Gastroesophageal sphincter (tissue), 4 donors: Measurements from ENCODE around the gene NEURL1. TPM values are rescaled to one million over a fixed set of nuclear protein-coding genes. Genes with fewer than 3 reads are reported as not detected.

Experiments
- ATAC-seq: fragments of 150-250 bp; one replicate; pipeline ENCODE4 v1.9.1; 2016; ENCODE audit warnings: mild to moderate bottlenecking, moderate library complexity
- H3K27ac ChIP-seq, 4 donors: fragments of 200-600 bp; sonication (generic) in 3 of 4; 1 replicate in 3 of 4; 2 replicates in 1 of 4; pipeline ENCODE4 v1.5.1; 2016 to 2019
- H3K27me3 ChIP-seq: fragments of 200-600 bp; sonication (generic); one replicate; pipeline ENCODE4 v1.5.1; 2019
- H3K36me3 ChIP-seq, 2 donors: fragments of 200-600 bp; sonication (generic); one replicate each; pipeline ENCODE4 v1.5.1; 2019; ENCODE audit warnings: control low read depth in 1 of 2
- H3K4me1 ChIP-seq, 3 donors: fragments of 200-600 bp; sonication (generic); 1 replicate in 2 of 3; 2 replicates in 1 of 3; pipeline ENCODE4 v1.5.1; 2016 to 2019; ENCODE audit warnings: control low read depth in 2 of 3
- H3K4me3 ChIP-seq, 2 donors: fragments of 200-600 bp; sonication (generic); one replicate each; pipeline ENCODE4 v1.5.1; 2019; ENCODE audit warnings: mild to moderate bottlenecking in 1 of 2, moderate library complexity in 1 of 2
- H3K9me3 ChIP-seq, 3 donors: fragments of 200-600 bp; sonication (generic); one replicate each; pipeline ENCODE4 v1.5.1; 2017 to 2019; ENCODE audit warnings: control low read depth in 2 of 3
- EP300 ChIP-seq: sonication (generic); formaldehyde crosslinking; IDR thresholded peaks from one replicate; pipeline ENCODE4 v1.6.1; 2017; ENCODE audit warnings: antibody characterized with exemption, mild to moderate bottlenecking
- POLR2A ChIP-seq, 2 donors: fragments of 450-650 bp; IDR thresholded peaks; one replicate each; pipeline ENCODE4 v1.6.1; 2017; ENCODE audit warnings: antibody characterized with exemption in 2 of 2, mild to moderate bottlenecking in 2 of 2, moderate library complexity in 1 of 2
- POLR2AphosphoS5 ChIP-seq: sonication (generic); formaldehyde crosslinking; IDR thresholded peaks from one replicate; pipeline ENCODE4 v1.6.1; 2017; ENCODE audit warnings: antibody characterized with exemption
- WGBS, 2 donors: methylation state at CpG; one replicate each; pipeline ENCODE4 v1.1.5; 2018; ENCODE audit warnings: low coverage in 1 of 2; 5-methylcytosine and 5-hydroxymethylcytosine counted together
- total RNA-seq, 4 donors: library from RNA; depleted of rRNA; stranded (reverse); fragments of >200 nt; gene quantifications; one replicate each; pipeline ENCODE4 v1.1.0, GENCODE V29; 2016
- TF ChIP-seq, protein P1 (sequence below), 4 experiments: fragments of 200-600 bp in 2 of 4; fragments of 450-650 bp in 2 of 4; sonication (generic) in 1 of 4; IDR thresholded peaks; one replicate each; pipeline ENCODE4 v1.5.1; 2017 to 2019; ENCODE audit warnings: antibody characterized with exemption in 4 of 4, mild to moderate bottlenecking in 2 of 4, moderate library complexity in 2 of 4

NEURL1 gene
- total RNA-seq, 4 donors from 2014 or later, result 0.15 to 0.27 (median 0.19) TPM; not detected in 1

- no peaks in the 10 kb centered on the region for H3K27me3 ChIP-seq
- H3K4me1 ChIP-seq, result peaks cover 0 to 66% (median 42%) of the 10 kb centered on the region in 3 donors
- peaks cover 0 to 95% of the 10 kb centered on the region in 2 donors for H3K36me3 ChIP-seq
- ATAC-seq, result no peak
- no peak overlapping the region for H3K4me3 ChIP-seq
- no CpG with 5 or more reads among the region's 4 CpGs for WGBS, 2 donors
- peak overlapping the region in 3 of 4 donors; percentile 62 to 75 (median 67) for H3K27ac ChIP-seq
- no peaks in the 10 kb centered on the region for H3K9me3 ChIP-seq
- TF ChIP-seq POLR2A (IDR thresholded peaks at IDR 0.05) (no peak), POLR2AphosphoS5 (no peak)
- TF ChIP-seq, protein P1, sequence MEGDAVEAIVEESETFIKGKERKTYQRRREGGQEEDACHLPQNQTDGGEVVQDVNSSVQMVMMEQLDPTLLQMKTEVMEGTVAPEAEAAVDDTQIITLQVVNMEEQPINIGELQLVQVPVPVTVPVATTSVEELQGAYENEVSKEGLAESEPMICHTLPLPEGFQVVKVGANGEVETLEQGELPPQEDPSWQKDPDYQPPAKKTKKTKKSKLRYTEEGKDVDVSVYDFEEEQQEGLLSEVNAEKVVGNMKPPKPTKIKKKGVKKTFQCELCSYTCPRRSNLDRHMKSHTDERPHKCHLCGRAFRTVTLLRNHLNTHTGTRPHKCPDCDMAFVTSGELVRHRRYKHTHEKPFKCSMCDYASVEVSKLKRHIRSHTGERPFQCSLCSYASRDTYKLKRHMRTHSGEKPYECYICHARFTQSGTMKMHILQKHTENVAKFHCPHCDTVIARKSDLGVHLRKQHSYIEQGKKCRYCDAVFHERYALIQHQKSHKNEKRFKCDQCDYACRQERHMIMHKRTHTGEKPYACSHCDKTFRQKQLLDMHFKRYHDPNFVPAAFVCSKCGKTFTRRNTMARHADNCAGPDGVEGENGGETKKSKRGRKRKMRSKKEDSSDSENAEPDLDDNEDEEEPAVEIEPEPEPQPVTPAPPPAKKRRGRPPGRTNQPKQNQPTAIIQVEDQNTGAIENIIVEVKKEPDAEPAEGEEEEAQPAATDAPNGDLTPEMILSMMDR (IDR thresholded peaks at IDR 0.05), result no peak
Observed at GRCh38 chr10:103621783-103622125, 128.2 kb downstream of the NEURL1 start.

DNA sequence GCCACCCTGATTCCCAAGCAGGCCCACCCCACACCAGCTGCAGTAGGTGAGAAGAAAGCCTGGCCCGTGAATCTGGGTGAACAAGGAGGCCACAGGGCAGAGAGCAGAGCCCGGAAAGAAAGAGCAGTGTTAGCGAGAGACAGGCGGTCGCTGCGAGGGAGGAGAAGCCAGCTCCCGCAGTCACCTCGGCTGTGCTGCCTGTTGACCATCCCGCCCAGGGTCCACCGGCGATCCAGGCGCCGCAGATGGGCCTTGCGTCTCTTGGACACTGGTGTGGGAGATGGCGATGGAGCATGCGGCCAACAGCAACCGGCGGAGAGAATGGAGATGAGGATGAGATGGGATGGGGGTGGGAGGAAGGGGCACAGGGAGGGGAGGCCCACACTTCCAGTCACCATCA is 128.8 kb downstream of the NEURL1 start:
- H3K36me3 ChIP-seq, result peaks cover 0 to 95% of the 10 kb centered on the region in 2 donors
- no peak for TF ChIP-seq POLR2AphosphoS5
- TF ChIP-seq POLR2A (IDR thresholded peaks at IDR 0.05), result no peak
- TF ChIP-seq EP300, result no peak
- TF ChIP-seq, protein P1 (IDR thresholded peaks at IDR 0.05), result no peak

GRCh38 chr10:103622935-103623574 is 129.6 kb downstream of the NEURL1 start:
- Histone ChIP-seq H3K36me3 (peaks cover 0 to 94% of the 10 kb centered on the region in 2 donors), H3K27ac (peak overlapping the region in 2 of 4 donors; percentile 13 to 75)
- no peak for ATAC-seq

More for the DNA sequence above, 128.8 kb downstream of the NEURL1 start:
- Histone ChIP-seq H3K27me3 (no peaks in the 10 kb centered on the region), H3K27ac (peak overlapping the region in 3 of 4 donors; percentile 62 to 75 (median 67)), H3K9me3 (no peaks in the 10 kb centered on the region), H3K4me3 (no peak overlapping the region), H3K4me1 (peaks cover 0 to 61% (median 37%) of the 10 kb centered on the region in 3 donors)
- ATAC-seq, result no peak
- WGBS, 2 donors, result 92% methylated on average over 16 of the region's 18 CpGs; no CpG with 5 or more reads in 1 of the 2 donors

GRCh38 chr10:103626178-103626577 is 132.7 kb downstream of the NEURL1 start:
- WGBS, 2 donors, result 82% methylated on average over 5 of the region's 11 CpGs; no CpG with 5 or more reads in 1 of the 2 donors
- no peaks in the 10 kb centered on the region for H3K27me3 ChIP-seq
- H3K27ac ChIP-seq, result no peak overlapping the region
- no peak overlapping the region for H3K4me3 ChIP-seq
- H3K36me3 ChIP-seq, result peaks cover 0 to 68% of the 10 kb centered on the region in 2 donors
- H3K4me1 ChIP-seq, result peaks cover 0 to 37% (median 16%) of the 10 kb centered on the region in 3 donors
- no peaks in the 10 kb centered on the region for H3K9me3 ChIP-seq
- ATAC-seq, result no peak
- TF ChIP-seq, protein P1 (IDR thresholded peaks at IDR 0.05), result no peak
- TF ChIP-seq POLR2A (IDR thresholded peaks at IDR 0.05) (no peak), EP300 (no peak), POLR2AphosphoS5 (no peak)

More at GRCh38 chr10:103622935-103623574, 129.6 kb downstream of the NEURL1 start:
- WGBS, 2 donors, result 67 to 80% methylated on average over 1 to 2 of the region's 11 CpGs
- TF ChIP-seq POLR2AphosphoS5 (no peak), POLR2A (IDR thresholded peaks at IDR 0.05) (no peak), EP300 (no peak)
- TF ChIP-seq, protein P1 (IDR thresholded peaks at IDR 0.05), result no peak
- H3K27me3 ChIP-seq, result no peaks in the 10 kb centered on the region
- H3K4me3 ChIP-seq, result no peak overlapping the region
- H3K9me3 ChIP-seq, result no peaks in the 10 kb centered on the region
- peaks cover 0 to 53% (median 35%) of the 10 kb centered on the region in 3 donors for H3K4me1 ChIP-seq
